GM18505 (cell line): ENCODE data around the gene CHST11.
A peak's percentile ranks its signal among the peaks of the same experiment; 100 is the strongest.

ENCODE experiments used
- ATAC-seq: cut with Tn5 transposase; IDR thresholded peaks from one replicate; pipeline ENCODE4 v1.9.1; 2021; ENCODE audit not compliant: unreplicated experiment
- POLR2A ChIP-seq: IDR thresholded peaks from 4 replicates; pipeline ENCODE4 v1.6.1; 2011; ENCODE audit warnings: borderline replicate concordance; ENCODE audit not compliant: insufficient read depth, insufficient read length; ENCODE audit errors: extremely low read depth

Gene CHST11

DNA sequence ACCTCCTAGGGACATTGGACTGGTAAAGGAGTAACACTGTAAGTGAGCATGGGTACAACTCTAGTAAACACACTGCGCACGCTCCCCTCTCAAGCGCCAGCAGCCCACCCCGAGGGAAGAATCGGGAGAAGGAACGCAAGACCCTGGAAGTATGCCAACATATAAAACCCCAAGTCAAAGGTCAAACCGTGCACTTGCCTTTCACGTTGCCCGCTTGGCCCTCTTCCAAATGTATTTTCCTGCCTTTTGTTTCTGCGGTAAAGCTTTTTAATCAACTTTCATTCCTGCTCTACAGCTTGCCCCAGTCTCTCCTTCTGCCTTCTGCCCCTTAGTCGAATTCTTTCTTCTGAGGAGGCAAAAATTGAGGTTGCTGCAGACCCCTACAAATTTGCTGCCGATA, 17.6 kb upstream of the CHST11 start:
- no peak for TF ChIP-seq POLR2A
- ATAC-seq: no peak

DNA sequence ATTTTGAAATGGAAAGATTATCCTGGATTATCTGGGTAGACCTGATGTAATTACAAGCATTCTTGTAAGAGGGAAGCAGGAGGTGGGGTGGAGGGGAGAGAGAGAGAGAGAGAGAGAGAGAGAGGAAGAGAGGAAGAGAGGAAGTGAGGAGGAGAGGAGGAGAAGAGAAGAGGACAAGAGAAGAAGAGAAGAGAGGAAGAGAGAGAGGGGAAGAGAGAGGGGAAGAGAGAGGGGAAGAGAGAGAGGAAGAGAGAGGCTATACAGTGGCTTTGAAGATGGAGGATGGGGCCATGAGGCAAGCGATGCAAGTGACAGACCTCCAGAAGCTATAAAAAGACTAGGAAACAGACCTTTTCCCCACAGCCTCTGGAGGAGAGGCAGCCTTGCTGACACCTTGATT, 13.7 kb upstream of the CHST11 start:
- no peak for ATAC-seq
- no peak for TF ChIP-seq POLR2A

DNA sequence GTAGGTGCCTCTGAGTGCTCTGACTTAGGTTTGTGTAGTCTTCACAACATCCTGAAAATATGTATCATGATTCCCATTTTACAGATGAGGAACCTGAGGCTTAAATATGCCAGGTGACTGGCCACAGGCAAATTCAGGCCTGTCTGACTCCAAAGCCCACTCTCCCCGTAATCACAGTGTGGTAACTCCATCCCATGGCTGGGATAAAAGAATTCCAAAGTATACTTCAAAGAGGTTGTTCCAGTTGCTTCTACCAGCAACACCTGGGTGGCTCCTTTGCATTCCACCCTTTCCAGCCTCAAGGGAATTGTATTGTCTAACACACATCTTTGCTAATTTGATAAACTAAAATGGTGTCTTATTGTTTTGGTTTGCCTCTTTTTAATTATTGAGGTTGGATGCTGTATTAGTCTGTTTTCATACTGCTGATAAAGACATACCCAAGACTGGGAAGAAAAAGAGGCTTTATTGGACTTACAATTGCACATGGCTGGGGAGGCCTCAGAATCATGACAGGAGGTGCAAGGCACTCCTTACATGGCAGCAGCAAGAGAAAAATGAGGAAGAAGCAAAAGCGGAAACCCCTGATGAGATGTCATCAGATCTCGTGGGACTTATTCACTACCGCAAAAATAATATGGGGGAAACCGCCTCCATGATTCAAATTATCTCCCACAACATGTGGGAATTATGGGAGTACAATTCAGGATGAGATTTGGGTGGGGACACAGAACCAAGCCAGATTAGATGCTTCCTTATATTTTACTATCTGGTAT, 9.9 kb upstream of the CHST11 start:
- no peak for ATAC-seq
- TF ChIP-seq POLR2A: no peak

DNA sequence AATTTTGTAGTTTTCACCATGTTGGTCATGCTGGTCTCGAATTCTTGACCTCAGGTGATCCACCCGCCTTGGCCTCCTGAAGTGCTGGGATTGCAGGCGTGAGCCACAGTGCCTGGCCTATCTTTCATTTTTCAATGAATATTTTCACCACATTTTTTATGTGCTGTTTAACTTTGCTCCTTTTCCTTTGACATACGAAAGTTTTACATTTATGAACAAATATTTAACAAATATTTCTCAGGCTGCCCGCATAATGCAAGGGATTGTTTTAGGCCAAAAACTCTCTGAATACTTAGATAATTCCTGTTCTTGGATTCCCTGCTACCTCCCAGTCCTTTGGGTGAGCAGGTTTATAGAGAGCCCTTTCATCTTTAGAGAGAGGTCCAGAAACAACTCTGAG, 8.7 kb upstream of the CHST11 start:
- no peak for ATAC-seq

DNA sequence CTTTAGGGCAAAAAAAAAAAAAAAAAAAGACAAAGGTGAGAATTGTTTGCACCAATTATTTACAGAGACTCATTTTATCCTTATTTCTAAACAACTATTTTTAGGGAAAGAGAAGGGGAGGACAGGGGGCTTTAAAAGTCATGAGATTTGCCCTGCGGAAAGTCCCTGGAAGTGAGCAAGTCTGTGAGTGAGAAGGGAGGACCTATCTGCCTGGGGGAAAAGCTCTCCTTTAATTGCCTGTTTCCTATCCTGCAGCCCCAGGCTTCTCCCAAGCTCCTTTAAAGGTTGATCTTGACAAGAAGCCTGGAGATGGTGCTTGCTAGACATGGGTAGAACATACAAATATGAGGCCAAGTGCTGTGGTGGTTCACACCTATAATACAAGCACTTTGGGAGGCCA, 8.3 kb upstream of the CHST11 start:
- no peak for TF ChIP-seq POLR2A
- ATAC-seq: no peak

More for the DNA sequence above, 8.7 kb upstream of the CHST11 start:
- TF ChIP-seq POLR2A: no peak

DNA sequence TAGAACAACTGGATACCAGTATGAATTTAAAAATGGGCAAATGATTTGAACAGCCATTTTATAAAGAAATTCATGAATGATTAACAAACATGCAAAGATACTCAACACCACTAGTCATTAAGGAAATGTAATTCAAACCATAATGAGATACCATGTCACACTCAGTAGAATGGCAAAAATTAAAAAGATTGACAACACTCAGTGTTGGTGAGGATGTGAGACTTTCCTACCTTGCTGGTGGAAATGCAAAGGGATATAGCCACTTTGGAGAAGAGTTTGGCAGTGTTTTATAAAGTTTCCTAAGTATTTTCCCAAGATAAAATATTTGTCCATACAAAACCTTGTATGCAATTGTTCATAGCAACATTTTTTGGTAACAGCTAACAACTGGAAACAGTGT, 6.0 kb upstream of the CHST11 start:
- ATAC-seq: no peak
- no peak for TF ChIP-seq POLR2A

DNA sequence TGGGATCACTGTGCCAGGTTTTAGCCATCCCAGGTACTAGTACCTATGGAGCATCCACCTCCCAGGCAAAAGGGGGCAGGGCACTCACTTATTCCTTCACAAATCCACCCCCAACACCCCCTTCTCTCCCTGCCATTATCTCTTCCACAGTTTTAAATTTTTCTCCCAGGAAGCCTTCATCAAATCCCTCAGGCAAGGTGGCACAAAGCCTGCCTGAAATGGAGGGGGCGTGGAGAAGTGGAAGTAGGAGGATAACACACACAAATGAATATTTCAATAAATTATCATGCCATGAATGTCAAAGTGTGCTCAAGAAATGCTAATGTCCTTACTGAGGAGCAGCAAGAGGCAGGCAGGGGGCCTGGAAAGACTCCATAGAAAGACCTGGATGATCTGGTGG, 4.7 kb upstream of the CHST11 start:
- no peak for TF ChIP-seq POLR2A
- ATAC-seq: no peak

DNA sequence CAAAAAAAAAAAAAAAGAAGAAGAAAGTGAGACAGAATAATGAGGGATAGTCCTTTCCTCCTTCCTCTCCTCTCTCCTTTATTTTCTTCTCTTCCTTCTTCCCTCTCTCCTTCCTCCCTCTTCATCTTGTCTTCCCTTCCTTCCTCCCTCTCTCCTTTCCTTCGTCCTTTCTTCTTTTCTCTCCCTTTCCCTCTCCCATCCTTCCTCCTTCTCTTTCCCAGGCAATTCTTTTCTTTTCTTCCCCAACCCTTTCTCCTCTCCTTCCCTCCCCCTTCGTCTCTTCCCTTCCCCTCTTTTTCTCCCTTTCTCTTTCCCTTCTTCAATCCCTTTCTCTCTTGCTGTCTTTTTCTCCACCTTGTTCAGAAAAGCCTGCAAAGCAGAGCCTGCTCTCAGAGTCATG, 3.6 kb upstream of the CHST11 start:
- ATAC-seq: no peak
- TF ChIP-seq POLR2A: no peak

DNA sequence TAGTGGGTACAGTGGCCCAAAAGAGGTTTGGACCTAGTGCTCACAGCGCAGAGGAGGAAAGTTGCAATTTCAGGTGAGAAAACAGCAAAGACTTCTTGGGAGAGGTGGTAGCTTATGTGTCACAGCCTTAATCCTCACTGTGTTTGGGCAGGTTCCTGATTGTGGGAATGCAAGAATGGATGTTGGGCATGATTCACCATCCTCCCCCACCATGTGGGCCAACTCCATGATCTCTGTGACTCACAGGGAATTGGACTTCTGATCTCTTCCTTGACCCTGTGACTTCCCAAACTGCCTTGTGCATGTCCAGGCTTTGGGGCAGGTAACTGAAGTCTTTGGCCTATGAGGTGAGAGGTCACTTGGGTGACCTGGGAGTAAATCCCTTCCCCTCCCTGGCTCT, 1.8 kb upstream of the CHST11 start:
- no peak for ATAC-seq
- TF ChIP-seq POLR2A: no peak

DNA sequence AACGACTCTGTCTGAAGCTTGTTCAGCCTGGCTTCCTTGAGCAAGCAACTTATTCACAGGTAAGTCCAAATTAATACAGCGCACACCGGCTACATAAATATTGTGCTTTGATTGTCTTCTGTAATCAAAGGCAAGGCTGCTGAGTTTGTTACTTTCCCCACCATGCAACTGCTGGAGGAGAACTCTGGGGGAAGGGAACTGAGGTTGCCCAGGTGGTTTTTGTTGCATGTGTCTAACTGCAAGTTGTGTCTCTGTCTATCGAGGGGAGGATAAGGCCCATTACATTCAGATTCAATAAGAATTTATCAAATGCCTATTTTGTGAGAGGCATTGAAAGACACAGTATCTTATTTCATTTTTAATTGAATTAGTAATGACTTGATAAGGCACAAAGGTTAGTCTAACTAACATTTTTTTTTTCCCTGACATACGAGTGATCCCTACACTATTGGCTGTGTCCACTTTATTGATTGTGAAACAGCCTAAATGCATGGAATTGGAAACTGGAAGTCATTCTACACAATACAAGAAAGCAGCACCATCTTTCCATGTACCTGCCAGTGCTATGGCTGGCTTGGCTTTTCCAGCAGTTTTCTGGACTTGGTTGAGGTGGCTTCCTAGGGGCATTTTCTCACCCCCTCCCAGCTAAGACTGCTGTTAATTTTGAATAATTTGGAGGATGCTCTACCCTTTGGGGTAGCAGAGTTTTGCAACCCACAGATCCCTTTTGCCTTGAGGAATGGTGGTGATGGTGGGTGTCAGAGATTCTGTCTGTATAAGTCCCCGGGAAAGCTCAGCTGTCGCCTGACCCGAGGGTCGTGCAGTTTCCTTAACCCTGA, 951 bp upstream of the CHST11 start:
- ATAC-seq: no peak
- TF ChIP-seq POLR2A: no peak

DNA sequence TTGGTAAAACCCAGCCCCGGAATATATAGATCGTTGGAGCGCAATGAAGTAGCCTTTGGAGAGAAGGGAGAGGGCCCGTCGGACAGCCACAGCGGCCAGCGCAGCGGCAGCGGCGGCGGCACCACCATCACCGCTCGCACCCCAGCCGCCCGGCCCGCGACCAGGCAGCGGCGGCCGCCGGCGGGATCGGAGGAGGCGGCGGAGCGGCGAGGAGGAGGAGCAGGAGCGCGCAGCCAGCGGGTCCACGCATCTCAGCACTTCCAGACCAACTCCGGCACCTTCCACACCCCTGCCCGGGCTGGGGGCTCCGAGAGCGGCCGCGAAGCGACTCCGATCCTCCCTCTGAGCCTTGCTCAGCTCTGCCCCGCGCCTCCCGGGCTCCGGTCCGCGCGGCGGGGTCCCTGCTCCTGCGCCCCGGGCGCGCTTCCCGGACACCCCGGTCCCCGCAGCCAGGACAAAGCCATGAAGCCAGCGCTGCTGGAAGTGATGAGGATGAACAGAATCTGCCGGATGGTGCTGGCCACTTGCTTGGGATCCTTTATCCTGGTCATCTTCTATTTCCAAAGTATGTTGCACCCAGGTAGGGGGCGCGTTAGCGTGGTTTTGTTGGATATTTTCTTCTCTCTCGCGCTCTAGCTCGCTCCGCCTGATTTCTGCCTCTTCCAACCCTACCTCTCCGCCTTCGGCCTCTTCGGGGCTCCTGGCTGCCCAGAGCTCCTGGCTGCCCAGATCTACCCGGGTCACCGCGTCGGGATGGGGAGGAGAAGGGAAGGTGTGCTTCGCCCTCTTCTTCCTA, 400 bp downstream of the CHST11 start:
- ATAC-seq: peak; percentile 26
- TF ChIP-seq POLR2A: peak; percentile 64

DNA sequence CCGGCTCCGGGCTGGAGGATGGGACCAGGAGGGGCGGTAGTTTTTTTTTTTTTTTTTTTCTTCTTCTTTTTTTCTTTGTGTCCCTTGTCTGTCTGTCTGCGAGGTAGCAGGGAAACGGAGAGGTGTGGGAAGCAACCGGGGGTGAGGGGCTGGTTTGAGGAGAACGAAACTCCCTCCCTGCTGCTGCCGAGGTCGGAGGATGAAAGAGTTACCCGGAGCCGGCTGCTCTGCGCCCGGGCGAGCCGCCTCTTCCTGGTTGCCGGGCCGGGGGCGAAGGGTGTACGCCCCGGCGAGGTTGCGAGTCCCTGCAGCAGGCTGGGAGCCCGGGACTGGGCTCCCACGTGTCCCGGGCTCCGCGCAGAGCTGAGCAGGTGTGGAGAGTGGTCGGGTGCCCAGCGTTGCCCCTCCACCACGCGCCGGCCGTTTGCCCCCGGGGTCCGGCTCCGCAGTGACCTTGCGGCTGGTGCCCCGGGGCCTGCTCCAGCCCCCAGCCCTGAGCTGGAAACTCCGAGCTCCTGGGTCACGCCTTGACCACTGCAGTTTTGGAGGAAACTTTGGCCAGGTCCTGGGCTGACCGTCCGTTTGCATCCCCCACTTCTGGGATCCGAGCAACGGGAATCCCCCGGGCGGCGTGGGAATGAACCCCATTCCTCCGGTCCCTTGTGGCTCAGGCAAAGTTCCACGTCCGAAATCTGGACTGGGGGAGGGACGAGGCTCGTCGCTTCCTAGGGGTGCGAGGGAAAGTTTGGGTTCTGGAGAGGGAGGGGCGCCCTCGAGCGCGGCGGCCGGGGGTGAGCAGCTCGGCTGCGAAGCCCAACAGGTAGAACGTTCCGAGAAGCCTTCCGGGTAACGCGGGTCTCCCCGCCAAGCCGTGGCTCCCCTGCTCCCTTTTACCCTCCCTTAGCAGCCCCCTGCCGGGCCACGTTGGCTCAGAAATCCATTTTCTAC, 1.3 kb downstream of the CHST11 start:
- no peak for ATAC-seq
- peak; percentile 61 for TF ChIP-seq POLR2A
